ENCODE measurements around the gene COPS8.

COPS8 gene

GRCh38 chr2:237085248-237086221 lies at the start of gene COPS8:
Gene COPS8, plus strand, starts transcription at chr2:237085889. Its CDS starts 76 bp downstream, at chr2:237085965.
- peak; percentile 59 for DNase-seq

DNA sequence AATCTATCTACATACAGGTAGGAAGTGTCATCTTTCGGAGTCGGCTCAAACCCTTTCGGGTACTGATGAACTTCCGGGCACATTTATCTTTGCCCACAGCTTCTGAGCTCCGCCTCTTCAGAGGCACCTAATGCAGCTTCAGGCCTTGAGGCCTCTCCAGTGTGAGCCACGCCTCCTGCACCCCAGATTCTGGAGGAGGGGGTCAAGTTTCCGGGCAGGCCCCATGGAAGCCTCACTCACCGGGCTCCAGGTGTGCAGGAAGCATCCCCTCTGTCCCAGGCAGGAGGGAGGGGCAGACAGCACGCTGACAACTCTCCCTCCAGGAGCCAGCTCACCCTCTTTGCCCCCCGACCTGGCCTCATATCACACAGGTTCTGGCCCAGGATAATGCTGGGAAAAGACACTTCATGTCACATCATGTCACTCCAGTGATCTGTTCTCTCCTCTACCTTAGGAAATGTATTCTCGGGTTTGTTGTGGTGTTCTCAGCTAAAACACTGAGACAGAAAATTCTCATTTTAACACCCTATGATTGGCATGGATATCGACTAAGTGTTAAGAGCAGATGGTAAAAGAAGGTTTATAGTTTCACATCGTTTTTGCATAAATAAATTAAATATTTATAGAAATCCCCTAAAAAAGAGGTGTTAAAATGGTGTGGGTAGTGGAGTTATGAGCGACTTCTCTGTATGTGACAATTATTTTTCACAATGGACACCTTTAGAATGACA lies 46.2 kb upstream of the COPS8 start:
- no peak for DNase-seq

GRCh38 chr2:237041231-237041630 lies 44.5 kb upstream of the COPS8 start:
- DNase-seq: no peak

GRCh38 chr2:237042101-237042500 lies 43.6 kb upstream of the COPS8 start:
- DNase-seq: no peak

DNA sequence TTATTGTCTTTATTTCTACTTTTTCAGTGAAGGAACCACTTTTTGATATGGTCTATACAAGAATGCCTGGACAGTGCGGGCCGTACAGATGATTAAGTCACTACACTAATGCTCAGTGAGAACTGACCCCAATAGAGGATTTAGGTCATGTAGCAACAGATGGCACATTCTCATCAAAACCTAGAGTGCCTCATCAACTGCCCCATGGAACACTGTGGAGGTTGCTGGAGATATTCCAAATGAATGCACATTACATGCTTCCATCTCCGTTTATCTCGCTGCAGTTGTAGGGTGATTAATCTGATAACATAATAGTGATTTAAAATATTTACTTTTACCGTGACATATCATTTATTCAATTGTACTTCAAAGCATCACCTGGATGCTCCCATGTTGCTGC lies 41.8 kb upstream of the COPS8 start:
- DNase-seq: peak; percentile 24

DNA sequence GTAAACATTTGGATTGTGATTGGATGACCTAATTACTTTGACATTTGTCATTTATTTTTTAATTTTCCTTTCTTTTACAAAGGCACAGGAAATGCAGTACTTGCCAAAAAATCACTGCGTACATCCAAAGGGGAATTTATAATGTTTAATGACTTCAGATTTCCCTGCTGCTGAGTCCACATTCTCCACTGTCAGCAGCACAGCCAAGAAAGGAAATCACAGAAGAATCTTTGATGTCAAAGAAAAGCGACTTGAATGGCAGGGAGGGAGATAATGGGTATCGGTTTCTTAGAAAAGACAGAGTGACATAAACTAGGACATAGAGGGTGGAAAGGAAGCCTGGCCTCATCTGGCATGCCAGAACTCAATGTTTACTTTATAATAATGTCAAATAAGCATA lies 41.4 kb upstream of the COPS8 start:
- DNase-seq: no peak

DNA sequence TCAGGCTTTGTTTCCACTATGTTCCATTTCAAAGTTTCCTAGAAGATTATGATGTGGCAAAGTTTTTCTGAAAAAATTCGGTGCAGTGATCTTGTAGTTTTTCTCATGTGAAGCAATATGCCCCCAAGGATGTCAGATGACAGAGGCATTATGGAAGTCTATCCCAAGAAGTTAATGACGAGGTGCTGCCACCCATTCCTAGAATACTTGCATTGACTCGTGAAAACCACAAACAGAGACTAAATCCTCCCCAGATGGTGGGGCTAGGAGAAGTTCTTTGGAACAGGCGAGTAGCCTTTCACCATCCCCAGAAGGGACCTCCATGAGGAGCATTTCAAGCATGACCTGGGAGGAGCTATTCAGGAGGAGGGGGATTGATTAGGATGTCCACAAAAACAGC lies 40.2 kb upstream of the COPS8 start:
- no peak for DNase-seq

GRCh38 chr2:237048595-237048994 lies 37.1 kb upstream of the COPS8 start:
- no peak for DNase-seq

- no peak for DNase-seq
Observed at GRCh38 chr2:237051861-237052260, 33.8 kb upstream of the COPS8 start.

DNA sequence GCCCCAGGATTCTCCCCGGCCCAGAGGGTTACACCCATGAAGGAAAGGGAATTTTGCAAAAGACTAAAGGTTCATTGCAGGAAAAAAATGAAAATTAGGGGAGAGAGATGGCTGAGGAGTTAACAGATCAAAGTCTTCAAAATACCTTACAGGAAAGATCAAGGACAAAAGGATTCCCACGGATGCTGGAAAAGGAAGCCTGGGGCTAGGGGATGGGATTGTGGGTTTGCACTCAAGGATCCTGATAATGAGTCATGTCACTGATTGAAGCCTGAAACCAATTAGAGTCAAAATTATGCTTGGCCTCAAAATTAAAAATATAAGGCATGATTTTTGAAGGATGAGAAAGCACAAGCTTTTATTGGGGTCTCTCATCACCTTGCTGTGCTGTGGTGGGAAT lies 32.6 kb upstream of the COPS8 start:
- no peak for DNase-seq

GRCh38 chr2:237055386-237056100 lies 30.1 kb upstream of the COPS8 start:
- DNase-seq: no peak

- no peak for DNase-seq
Observed at GRCh38 chr2:237056287-237056875, 29.3 kb upstream of the COPS8 start.

DNA sequence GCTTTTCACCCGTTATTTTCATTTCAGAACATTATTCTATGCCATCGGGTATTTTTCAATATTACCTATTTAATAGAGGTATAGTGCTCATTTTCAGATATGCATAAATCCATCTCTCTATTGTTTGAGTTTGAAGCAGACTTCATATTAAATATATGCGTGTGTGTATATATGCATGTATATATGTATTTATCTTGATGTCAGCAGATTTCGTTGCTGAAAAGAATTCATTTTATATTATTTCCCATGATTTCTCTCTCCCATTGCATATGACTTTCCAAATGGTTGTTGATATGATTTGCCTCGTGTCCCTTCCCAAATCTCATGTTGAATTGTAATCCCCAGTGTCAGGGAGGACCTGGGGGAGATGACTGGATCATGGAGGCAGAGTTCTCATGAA lies 28.6 kb upstream of the COPS8 start:
- DNase-seq: no peak

DNA sequence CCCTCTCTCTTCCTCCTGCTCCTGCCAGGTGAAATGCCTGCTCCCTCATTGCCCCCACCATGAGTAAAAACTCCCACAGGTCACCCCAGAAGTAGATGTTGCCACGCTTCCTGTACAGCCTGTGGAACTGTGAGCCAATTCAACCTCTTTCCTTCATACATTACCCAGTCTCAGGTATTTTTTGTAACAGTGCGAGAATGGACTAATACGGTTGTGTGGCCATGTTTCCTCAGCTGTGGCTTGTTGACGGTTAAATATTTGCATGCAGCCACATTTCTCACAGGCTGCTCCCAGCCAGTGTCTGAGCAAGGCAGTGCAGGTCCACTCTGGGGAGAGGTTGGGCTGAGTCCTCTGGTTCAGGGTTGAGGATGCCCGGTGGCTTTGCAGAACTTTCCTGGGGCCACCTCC lies 27.8 kb upstream of the COPS8 start:
- no peak for DNase-seq

DNA sequence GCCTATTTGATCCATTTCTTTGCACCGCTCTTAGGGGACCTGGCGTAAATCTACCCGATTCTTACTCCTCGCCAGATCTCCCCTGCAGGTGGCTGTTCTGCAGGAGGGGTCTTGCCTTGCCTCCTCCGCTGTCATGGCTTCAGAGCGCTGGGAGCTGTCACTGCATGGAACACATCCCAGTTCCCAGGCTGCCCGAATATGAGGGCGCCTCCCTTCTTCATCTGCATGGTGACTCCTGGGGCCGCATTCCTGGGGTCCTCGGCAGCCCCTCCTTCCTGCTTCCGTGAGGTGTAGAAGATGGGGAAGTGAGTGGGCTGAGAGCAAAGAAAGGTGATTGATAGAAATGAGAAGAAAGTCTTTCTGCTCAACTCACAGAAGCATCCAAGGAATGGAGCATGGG lies 27.3 kb upstream of the COPS8 start:
- no peak for DNase-seq

DNA sequence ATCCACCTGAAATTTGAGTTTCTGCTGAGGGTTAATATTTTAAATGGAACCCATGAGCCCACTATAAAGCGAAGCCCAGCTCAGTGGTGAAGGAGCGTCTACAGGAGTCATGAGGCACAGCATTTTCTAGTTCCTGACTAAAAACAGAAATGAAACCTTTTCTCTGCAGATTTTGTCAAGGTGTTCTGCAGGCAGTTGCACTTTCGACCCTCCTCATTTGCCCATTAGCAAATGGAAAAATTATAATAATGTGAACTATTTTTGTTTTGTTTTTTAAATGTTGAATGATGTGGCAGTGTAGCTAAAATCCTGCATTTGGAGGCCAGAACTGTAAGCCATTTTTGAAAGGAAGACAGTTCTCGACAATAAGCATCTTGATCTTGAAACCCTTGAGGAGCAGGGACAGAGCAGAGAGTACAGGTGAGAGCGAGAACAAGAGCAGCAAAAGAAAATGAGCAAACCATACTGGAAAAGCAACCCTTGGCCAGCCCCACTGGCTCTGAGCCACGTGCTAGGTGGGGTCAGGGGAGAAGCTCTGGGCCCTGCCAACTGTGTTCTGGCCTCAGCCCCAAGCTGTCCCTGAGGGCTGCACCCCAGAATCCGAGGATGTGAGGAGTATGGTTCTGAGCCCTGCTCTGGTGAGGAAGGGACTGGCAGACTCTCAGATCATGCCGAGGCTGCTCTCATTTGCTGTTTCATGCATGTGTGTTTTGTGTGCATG lies 26.4 kb upstream of the COPS8 start:
- no peak for DNase-seq

- DNase-seq: peak; percentile 13
Observed at GRCh38 chr2:237060534-237061312, 25.0 kb upstream of the COPS8 start.

DNA sequence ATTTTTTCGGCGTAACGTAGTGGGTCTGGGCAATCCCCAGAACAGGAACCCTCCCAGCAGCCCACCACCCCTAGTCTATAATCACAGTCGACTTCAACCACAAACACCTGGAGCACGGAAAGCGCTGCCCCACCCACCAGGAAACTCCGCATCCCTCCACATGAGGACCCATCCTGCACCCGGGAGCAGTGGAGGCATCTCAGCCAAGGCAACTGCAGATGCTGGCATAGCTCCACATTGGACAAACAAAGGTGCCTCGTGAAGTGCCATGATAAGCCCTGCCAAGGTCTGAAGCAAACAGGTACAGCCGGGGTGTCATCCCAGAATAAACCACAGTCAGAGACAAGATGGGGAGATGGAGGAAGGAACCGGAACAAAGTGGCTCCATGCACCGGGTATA lies 24.3 kb upstream of the COPS8 start:
- DNase-seq: no peak

DNA sequence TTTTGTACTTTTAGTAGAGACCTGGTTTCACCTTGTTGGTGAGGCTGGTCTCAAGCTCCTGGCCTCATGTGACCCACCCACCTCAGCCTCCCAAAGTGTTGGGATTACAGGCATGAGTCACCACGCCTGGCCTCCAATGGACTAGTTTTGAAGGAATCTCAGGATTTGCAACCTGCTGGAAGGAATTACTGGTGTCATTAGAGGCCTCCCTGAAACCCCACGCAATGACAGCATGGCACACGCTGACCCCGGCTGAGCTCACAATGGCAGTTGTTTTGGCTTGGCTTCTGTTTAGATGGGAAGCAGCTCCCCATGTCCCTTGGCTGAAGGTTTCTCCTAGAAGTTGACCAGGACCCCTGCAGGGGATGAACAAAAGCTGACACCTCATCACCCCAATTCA lies 23.1 kb upstream of the COPS8 start:
- DNase-seq: no peak

DNA sequence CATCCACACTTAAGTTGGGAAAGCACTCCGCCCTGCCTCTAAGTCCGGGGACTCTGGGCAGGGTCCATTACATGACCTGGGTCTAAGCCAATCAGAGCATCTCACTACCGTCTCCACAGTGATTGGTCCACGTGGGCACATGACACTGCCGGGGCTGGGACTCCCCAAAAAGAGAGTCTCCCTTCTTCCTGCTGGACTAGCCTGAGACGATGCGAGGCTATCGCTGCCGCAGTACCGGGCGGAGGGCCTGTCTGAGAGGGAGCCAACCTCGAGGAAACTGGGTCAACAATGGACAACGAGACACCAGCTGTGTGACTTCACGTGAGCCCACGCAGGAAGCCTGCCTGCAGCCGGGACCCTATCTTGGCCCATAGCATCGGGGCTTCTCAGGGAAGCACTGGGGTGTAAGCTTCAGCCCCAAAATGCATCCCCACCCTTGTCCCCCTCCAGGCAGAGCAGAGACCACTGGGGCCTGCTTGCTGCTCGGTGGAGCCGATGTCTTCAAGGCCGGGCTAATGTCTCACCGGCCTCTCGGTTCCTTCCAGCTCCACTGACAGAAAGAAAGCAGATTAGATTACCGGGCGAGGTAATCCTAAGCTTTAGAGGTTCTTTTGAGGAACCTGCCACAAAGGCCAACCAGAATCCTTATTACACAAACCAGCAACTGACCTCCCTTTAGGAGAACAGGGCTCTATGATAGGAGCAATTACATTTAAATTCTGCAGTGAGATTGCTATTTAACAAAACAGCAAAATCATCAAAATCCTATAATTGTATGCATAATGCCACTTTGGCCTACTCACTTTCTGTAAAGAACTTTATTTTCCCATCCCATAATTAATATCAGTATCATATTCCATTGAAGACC lies 21.3 kb upstream of the COPS8 start:
- peak; percentile 13 for DNase-seq

DNA sequence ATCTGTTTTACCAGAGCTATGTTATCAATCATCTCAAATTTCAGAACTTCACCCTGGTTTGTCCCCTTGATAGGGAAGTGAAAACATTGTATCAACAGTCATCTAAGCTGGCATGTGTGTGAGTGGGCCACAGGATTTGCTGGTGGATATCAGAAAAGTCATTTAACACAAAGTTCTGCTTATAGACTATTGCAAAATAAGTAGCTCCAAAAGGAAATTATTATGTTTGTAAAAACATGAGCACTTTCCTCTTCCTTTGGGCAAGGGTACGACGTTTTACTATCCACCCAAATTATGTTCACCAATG lies 20.7 kb upstream of the COPS8 start:
- DNase-seq: no peak
